GM19467 (cell line): ENCODE results near the gene MNAT1.

Experiments used
- ATAC-seq: cut with Tn5 transposase; IDR thresholded peaks from one replicate; pipeline ENCODE4 v1.9.1; 2021; ENCODE audit warnings: mild to moderate bottlenecking, moderate library complexity; ENCODE audit not compliant: unreplicated experiment

The MNAT1 gene

GRCh38 chr14:61019537-61019936 is 285.0 kb downstream of the MNAT1 start:
- no peak for ATAC-seq
